Psoas muscle (tissue), 8 donors: ENCODE measurements around the gene SORCS1. TPM values are rescaled to one million over a fixed set of nuclear protein-coding genes. Genes with fewer than 3 reads are reported as not detected.

Experiments used
- ATAC-seq, 4 donors: fragments of 200-7000 bp; cut with Tn5 transposase; one replicate each; pipeline ENCODE4 v1.9.1; 2020; ENCODE audit warnings: moderate library complexity in 3 of 4, mild to moderate bottlenecking in 2 of 4
- DNase-seq, 2 donors: peaks; one replicate each; pipeline ENCODE4 v3.0.0-alpha.2; 2020
- H3K27ac ChIP-seq: fragments of 200-600 bp; one replicate; pipeline ENCODE4 v1.8.0; 2022
- H3K27me3 ChIP-seq, 3 donors: fragments of 200-600 bp in 1 of 3; one replicate each; pipeline versions ENCODE4 v1.6.1 to v1.8.0; 2013 to 2022; ENCODE audit warnings: low read length in 2 of 3, mild to moderate bottlenecking in 2 of 3, moderate library complexity in 1 of 3; ENCODE audit not compliant: insufficient read depth in 3 of 3
- H3K36me3 ChIP-seq, 2 donors: fragments of 200-600 bp in 1 of 2; one replicate each; pipeline versions ENCODE4 v1.6.1 to v1.8.0; 2013 to 2022; ENCODE audit warnings: low read depth in 1 of 2, mild to moderate bottlenecking in 1 of 2, moderate library complexity in 1 of 2; ENCODE audit not compliant: insufficient read depth in 1 of 2
- H3K4me1 ChIP-seq: fragments of 200-600 bp; one replicate; pipeline ENCODE4 v1.8.0; 2022
- H3K4me3 ChIP-seq: fragments of 200-600 bp; one replicate; pipeline ENCODE4 v1.8.0; 2022; ENCODE audit warnings: mild to moderate bottlenecking
- H3K9me3 ChIP-seq: fragments of 200-600 bp; one replicate; pipeline ENCODE4 v1.8.0; 2022
- CTCF ChIP-seq: fragments of 200-600 bp; IDR thresholded peaks from one replicate; pipeline ENCODE4 v1.8.0; 2022; ENCODE audit warnings: antibody characterized with exemption
- WGBS, 3 donors: extraction: QIAGEN DNeasy Blood & Tissue Kit; methylation state at CpG; one replicate each; pipeline versions ENCODE4 v1.1.6 to v1.1.7; 2013; 5-methylcytosine and 5-hydroxymethylcytosine counted together
- intact Hi-C, 2 donors: fragments of 100-400 bp; cut with DNase I; formaldehyde crosslinking; loops; one replicate each; pipeline versions ENCODE4 v1.11.0 to v1.14.2; 2022
- polyA plus RNA-seq, 3 donors: library from polyadenylated mRNA; stranded (reverse); fragments of 200-250 nt; gene quantifications; one replicate each; pipeline ENCODE4 v1.2.3, GENCODE V29; 2013
- total RNA-seq, 4 donors: library from RNA; stranded (reverse); fragmentation: NEBNext Ultra II Directional in 2 of 4; extraction: Animal tissue kit (Norgen Biotek cat#: 25700) in 2 of 4; gene quantifications; one replicate each; pipeline versions ENCODE4 v1.2.1 to v1.2.4, GENCODE V29; 2021 to 2023
- donor health status: healthy with polysubstance abuse.
- donor health status: DM: no; HTN: no; CAD: no; lungs with moderate emphysema.
- donor health status: Bipolar disorder and iron deficiency.
- donor health status: healthy.
- donor health status: DM: yes; HTN: yes; CAD: no.
- donor health status: DM: no; HTN: no; CAD: no.
- donor health status: DM: no; HTN: no; CAD: no.
- donor health status: DM: yes; HTN: yes; CAD: no.

Gene SORCS1
- total and polyA plus RNA-seq, 7 donors = 0.03 to 0.36 (median 0.25) TPM; not detected in 1

GRCh38 chr10:106866244-106866845 is 298.2 kb downstream of the SORCS1 start:
- 84 to 87% (median 86%) methylated on average over 7 of the region's 7 CpGs for whole genome bisulfite sequencing, 3 donors
- DNase-seq = no peak
- no peak for TF ChIP-seq CTCF

DNA sequence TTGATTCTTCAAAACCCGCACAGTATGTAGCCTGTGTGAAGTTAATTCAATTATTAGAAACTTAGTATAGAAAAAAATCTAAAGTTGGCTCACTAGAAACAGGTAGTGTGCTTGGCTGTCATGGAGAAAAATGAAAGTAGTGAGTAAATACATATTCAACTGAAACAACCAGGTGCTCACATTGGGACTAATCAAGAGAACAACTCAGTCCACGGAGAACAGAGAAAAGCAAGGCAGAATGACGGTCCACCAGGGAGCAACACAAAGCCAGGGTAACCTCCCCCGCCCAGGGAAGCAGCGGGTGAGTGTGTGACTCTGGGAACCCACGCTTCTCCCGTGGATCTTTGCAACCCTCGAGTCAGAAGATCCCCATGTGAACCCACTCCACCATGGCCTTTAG is 300.5 kb downstream of the SORCS1 start:
- WGBS, 3 donors = 76 to 79% (median 77%) methylated on average over 8 of the region's 8 CpGs
- TF ChIP-seq CTCF = no peak
- intact Hi-C loops = no loop called here

More at GRCh38 chr10:106866244-106866845, 298.2 kb downstream of the SORCS1 start:
- H3K4me1 ChIP-seq = no peaks in the 10 kb centered on the region
- no peaks in the 10 kb centered on the region for H3K36me3 ChIP-seq
- ATAC-seq = no peak
- no peaks in the 10 kb centered on the region for H3K27me3 ChIP-seq
- intact Hi-C loops = no loop called here
- H3K9me3 ChIP-seq = peaks cover 3% of the 10 kb centered on the region
- no peak overlapping the region for H3K27ac ChIP-seq
- no peak overlapping the region for H3K4me3 ChIP-seq

GRCh38 chr10:106863549-106863948 is 301.0 kb downstream of the SORCS1 start:
- no peak for ATAC-seq
- 62 to 71% (median 67%) methylated on average over 2 of the region's 2 CpGs for WGBS, 3 donors
- no peak for DNase-seq
- Histone ChIP-seq H3K4me3 (no peak overlapping the region), H3K9me3 (no peaks in the 10 kb centered on the region), H3K27ac (no peak overlapping the region), H3K4me1 (no peaks in the 10 kb centered on the region), H3K36me3 (no peaks in the 10 kb centered on the region), H3K27me3 (no peaks in the 10 kb centered on the region)
- intact Hi-C loops = no loop called here
- no peak for TF ChIP-seq CTCF

More for the DNA sequence above, 300.5 kb downstream of the SORCS1 start:
- Histone ChIP-seq H3K27ac (no peak overlapping the region), H3K4me3 (no peak overlapping the region), H3K36me3 (no peaks in the 10 kb centered on the region), H3K27me3 (no peaks in the 10 kb centered on the region), H3K4me1 (no peaks in the 10 kb centered on the region), H3K9me3 (no peaks in the 10 kb centered on the region)
- ATAC-seq (no peak), DNase-seq (no peak)

DNA sequence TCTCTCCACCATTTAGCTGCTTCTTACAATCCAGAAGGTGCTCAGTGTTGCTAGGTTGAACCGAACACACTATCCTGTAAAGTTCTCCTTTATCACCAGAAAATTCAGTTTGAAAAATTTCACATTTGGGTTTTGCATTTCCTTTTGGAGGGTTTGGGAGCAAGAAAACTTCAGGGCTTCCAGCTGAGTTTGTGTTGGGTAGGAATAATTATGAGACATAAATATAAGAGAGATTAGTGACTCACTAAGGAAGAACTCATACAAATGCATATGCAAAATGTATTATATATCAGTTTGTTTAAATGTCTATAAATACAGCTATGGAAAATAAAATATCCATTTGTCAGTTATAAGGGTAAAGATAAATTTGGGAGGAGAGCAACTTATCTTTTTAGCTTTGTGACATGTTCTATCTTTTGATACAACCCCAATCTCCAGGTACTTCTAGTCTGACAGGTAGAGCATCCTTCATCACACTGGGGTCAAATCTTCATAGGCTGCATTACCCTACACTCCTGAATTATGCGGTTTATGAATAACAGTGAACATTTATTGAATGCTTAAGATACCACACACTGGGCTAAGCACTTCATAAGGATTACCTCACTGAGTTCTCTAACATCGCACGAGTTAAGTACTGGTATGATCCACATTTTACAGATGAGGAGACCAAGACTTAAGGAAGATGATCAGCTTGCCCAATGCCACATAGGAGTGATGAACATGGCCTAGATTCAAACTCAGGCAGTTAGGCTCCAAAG is 304.4 kb downstream of the SORCS1 start:
- Histone ChIP-seq H3K36me3 (no peaks in the 10 kb centered on the region), H3K9me3 (no peaks in the 10 kb centered on the region), H3K4me1 (no peaks in the 10 kb centered on the region), H3K27ac (no peak overlapping the region), H3K4me3 (no peak overlapping the region), H3K27me3 (no peaks in the 10 kb centered on the region)
- no peak for TF ChIP-seq CTCF
- 87 to 89% (median 88%) methylated on average over 4 of the region's 4 CpGs for WGBS, 3 donors
- no peak for ATAC-seq
- intact Hi-C loops = no loop called here
- DNase-seq = no peak
